T1000 (cell line): ENCODE measurements around the gene LGI1.
"Not testable (repeated sequence)": the region's sequence is repeated elsewhere in the genome, so short reads cannot be mapped to it uniquely, and the experiment has no call there.

ENCODE experiments used
- DNase-seq: peaks from one replicate; lab custom pipeline; 2025; ENCODE audit warnings: mixed read lengths; lab: John Stamatoyannopoulos, UW

LGI1 gene

DNA sequence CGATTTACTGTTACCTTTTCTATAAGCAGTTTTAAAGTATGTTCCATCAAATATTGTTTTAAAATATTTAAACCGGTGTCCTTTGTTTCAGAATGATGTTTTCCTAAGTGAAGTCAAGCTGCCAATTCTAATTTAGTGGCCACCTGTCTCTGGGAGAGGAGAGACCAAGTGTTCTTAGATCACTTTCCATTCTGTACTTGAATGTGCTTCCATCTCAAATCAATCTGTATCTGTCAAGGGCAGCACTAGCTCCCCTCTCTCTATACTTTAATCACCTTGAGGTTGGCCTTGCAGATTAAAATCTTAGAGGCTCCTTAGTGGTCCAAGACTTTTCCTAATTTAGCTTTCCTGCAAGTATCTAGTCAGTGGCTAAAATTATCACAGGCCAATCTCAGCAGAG, 49.6 kb downstream of the LGI1 start:
- no peak for DNase-seq

DNA sequence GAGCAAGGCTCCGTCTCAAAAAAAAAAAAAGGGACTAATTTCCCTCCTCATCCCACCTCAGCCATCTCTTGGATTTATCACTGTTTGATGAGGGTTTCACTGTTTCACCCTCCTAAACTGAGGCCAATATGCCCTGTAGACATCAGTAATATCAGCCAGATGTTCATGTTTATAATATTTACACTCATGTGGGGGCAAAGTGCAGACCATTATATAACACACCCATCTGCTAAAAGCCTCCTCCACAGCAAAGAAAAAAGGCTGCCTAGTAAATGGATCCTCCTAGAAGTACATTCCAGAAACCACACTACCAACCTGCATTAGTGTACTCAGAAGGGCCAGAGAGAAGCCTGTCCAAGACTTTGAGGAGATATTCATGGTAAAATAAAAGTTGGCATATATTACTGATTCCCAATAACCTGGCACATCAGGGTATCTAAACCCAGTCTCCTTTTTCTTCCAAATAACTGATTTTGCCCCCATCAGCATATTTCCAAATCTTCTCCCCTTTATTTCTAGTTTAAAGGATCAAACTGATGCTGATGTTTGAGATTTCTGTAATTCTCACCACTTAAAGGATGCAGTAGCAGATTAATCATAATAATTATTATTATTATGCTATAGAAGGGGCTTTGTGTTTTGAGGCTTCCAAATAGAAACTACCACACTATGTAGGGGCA, 55.1 kb downstream of the LGI1 start:
- no peak for DNase-seq

DNA sequence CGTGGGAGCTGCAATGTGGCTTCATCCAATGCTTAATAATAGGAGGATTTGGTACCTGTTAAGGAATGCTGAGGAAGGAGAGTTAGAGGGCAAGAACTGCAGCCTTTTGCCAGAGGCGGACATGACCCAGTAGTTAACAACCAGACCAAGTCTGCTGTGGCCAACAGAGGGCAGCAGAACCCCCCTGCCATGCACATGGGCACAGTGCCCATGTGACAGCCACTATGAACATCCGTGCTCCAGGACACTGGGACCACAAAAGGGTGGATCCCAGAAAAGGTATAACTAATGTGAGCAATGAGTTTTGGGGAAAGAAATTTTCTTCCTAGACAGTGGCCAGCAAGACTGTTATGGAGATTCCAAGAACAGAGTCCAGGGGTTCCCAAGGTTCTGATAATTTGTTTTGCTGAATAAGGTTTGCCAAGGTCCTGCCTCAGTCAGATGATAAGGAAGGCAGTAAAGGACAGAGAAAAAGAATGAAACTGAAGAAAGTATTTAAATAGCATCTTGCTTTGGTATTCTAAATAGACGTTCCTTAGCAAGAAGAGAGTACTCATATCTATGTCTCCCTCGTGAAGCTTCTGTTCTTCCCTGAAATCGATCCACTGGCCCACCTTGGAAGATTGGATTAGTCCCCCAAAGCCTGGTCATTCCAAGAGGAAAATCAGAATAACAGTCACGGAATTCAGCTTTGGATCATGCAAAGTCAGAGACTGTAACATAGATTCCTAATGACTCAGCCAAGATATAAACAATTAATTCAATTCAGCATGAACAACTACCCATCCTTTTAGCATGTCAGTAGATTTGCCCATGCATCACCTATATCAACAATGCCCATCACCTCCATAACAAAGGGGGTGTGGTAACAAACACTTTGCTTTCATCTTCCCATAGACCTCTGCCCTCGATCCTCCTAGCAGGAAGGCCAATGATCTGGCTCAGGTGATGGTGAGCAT, 56.0 kb downstream of the LGI1 start:
- peak; percentile 20 for DNase-seq

DNA sequence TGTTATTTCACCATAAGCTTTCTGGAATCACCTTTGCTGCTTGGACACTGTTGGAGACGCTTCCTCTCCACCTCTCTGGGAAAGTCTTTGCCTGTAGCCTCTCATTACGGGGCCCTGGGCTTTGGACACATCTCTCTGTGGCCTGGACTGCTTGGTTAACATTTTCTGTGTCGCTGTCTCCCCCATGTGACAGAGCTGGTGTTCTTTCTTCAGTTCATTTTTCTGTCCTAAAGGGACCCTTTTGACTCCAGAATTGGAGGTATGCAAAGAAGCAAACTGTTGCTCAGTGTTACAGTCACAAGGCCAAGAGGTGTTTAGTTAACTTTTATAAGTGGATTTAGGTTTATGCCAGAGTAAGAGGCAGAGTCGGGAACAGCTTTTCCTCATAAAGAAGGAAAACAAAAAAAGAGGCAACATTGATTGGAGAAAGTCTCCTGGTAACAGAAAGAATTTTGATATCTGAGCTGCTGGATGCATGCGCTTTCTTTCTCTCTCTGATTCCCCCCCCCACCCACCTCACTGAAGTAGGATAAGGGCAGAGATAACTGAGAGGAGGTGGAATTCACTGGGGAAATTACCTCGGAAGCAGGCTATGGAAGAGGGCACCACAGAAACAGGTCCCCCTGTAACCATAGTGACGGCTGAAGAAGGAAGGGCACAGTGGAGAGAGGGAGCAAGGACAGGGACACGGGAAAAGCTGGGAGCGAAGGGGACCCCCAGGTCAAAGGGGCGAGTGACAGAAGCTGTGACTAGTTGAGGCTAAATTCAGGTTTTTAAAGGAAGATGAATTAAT, 57.8 kb downstream of the LGI1 start:
- DNase-seq: no peak

- peak; percentile 54 for DNase-seq
These were observed 58.5 kb downstream of the LGI1 start for GRCh38 chr10:93816123-93816747.

DNA sequence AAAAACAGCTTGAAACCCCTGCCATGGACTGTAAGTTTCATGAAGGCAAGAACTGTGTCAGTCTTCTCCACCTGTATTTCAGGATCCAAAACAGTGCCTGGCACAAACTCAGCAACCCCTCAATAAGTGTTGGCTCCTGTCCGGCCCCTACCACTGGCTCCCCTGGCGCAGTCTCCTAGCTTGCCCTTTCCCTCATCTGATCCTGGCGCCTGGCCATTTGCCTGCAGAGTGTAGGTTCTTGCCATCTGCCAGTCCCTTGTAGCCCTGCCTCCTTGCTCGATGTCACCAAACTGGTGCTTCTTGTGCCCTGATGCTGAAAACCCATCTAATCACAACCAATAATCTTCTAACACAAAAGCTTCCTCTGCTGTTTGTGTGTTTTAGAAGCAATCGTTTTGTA, 60.4 kb downstream of the LGI1 start:
- DNase-seq: no peak

- DNase-seq: no peak
These were observed 61.8 kb downstream of the LGI1 start for GRCh38 chr10:93819520-93819919.

- DNase-seq: peak; percentile 80
These were observed 62.7 kb downstream of the LGI1 start for GRCh38 chr10:93820434-93820833.

DNA sequence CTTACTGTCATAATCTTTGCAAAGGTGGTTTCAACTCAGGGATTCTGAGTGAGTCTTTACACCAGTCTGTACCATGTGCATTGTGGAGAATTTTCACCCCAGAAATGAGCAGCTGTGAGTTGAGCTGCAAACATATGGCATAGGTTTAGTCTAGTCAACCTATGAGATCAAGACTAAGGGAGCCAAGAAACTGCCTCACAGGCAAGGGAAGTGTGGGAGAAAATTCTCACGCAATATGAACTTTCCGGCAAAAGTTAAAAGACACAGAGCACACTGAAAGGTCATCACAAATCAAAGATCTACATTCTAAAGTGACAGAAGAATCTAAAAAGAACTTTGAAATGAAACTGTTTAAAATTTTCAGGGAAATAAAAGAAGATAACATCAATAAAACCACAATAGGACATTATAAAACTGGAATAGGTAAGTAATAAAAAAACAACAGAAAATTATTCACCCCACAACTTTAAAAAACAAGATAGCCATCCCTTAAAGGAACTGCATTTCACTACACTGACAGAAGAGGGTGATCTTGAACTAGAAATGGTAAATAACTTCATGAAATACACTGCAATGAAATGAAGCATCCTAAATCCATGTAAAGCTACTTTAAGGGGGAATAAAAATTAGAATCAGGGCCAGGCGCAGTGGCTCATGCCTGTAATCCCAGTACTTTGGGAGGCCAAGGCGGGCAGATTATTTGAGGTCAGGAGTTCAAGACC, 63.5 kb downstream of the LGI1 start:
- no peak for DNase-seq

GRCh38 chr10:93826355-93826754, 68.6 kb downstream of the LGI1 start:
- DNase-seq: no peak

DNA sequence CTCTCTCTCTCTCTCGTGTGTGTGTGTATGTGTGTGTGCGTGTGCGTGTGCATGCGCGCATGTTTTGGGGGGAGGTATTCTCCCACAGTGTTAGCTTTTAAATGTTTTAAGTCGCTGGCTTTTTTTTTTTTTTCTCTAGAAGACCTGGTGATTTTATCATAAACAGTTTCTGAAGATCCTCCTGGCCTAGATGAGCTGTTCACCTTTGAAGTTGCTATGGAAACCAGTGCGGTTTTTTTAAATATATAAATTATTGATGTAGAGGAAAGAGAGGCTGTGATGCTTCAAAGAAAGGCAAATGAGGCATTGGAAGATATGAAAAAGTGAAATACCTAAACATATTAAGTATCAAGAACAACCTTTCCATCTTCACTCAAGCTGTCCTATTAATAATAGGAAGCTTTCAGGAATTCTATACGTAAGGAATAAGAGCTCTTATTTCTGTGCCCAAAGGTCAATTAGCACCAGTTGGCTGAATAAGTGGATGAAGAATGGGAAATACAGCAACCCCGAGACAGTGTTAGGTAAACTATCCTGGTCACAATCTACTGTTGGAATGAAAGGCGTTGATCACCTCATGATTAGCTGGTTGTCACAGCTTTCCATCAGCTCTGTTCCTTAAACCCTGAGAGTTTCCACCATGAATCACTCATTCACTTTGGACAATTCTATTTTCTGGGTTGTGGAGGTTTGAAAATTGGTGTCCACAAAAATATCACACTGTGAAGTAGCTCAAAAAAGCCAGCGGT, 69.5 kb downstream of the LGI1 start:
- no peak for DNase-seq

DNA sequence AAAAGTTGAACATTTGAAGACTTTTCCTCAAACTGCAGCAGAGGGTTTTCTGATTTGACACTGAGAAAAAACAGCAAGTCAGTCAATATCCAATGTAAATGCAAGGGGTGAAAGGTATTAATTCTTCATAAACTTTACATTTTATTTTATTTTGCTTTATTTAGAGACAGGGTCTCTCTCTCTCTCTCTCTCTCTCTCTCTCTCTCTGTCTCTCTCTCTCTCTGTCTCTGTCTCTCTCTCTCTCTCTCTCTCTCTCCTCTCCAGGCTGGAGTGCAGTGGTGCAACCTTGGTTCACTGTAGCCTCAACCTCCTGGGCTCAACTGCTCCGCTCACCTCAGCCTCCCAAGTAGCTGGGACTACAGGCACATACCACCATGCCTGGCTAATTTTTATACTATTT, 73.3 kb downstream of the LGI1 start:
- DNase-seq: not testable (repeated sequence)

- no peak for DNase-seq
These were observed 78.0 kb downstream of the LGI1 start for GRCh38 chr10:93835770-93836169.

GRCh38 chr10:93837822-93838221, 80.1 kb downstream of the LGI1 start:
- DNase-seq: no peak

GRCh38 chr10:93838278-93838677, 80.5 kb downstream of the LGI1 start:
- no peak for DNase-seq

GRCh38 chr10:93841961-93842360, 84.2 kb downstream of the LGI1 start:
- no peak for DNase-seq

DNA sequence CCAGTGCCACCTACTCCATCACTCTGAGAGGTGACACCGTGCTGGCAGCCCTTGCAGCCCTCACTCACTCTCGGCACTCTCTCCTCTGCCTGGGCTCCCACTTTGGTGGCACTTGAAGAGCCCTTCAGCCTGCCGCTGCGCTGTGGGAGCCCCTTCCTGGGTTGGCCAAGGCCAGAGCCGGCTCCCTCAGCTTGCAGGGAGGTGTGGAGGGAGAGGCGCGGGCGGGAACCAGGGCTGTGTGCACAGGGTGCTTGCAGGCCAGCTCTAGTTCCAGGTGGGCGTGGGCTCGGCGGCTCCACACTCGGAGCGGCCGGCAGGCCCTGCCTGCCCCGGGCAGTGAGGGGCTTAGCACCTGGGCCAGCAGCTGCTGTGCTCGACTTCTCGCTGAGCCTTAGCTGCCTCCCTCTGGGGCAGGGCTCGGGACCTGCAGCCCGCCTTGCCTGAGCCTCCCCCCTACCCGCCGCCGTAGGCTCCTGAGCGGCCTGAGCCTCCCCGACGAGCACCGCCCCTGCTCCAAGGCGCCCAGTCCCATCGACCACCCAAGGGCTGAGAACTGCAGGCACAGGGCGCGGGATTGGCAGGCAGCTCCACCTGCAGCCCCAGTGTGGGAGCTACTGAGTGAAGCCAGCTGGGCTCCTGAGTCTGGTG, 87.4 kb downstream of the LGI1 start:
- no peak for DNase-seq
